ENCODE measurements around the gene SGF29. TPM values are rescaled to one million over a fixed set of nuclear protein-coding genes. Genes with fewer than 3 reads are reported as not detected.

SGF29 gene
- total RNA-seq, 1 donor from 2014 or later = 5.3 TPM

DNA sequence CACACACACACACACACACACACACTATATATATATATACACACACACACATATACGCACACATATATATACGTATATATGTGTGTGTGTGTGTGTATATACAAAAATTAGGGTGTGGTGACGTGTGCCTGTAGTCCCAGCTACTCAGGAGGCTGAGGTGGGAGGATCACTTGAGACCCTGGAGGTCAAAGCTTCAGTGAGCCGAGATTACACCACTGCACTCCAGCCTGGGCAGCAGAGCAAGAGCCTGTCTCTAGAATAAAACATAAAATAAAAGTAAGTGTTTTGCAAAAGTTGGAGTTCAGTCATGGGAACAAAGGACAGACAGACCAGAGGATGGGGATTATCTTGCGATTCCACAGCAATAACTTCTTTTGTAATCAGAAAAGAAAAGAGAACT, 25.7 kb upstream of the SGF29 start:
- Mint-ChIP-seq H3K36me3 (no peaks in the 10 kb centered on the region), H3K27ac (no peak overlapping the region), H3K4me1 (peaks cover 5% of the 10 kb centered on the region), H3K27me3 (ENCODE audit: insufficient read depth, low read depth) (no peaks in the 10 kb centered on the region), H3K4me3 (no peak overlapping the region), H3K9me3 (no peaks in the 10 kb centered on the region)
- Histone ChIP-seq H3K9me3 (ENCODE audit: low read depth) (no peaks in the 10 kb centered on the region), H3F3A (ENCODE audit: low read depth) (peaks cover 14% of the 10 kb centered on the region), H3K27ac (no peak overlapping the region), H3K9ac (no peak overlapping the region), H2AFZ (replicated peaks) (no peak overlapping the region), H4K20me1 (ENCODE audit: low read depth) (no peaks in the 10 kb centered on the region), H3K4me1 (no peaks in the 10 kb centered on the region), H3K79me2 (ENCODE audit: low read depth) (no peaks in the 10 kb centered on the region), H3K27me3 (no peaks in the 10 kb centered on the region), H3K36me3 (no peaks in the 10 kb centered on the region), H3K4me3 (no peak overlapping the region), H3K4me2 (no peak overlapping the region)
- TF ChIP-seq EZH2phosphoT487 (IDR thresholded peaks at IDR 0.05) (no peak), EZH2 (IDR thresholded peaks at IDR 0.05) (no peak), CTCF (IDR thresholded peaks at IDR 0.05) (no peak)
- DNase-seq (ENCODE audit: low spot score) = no peak

DNA sequence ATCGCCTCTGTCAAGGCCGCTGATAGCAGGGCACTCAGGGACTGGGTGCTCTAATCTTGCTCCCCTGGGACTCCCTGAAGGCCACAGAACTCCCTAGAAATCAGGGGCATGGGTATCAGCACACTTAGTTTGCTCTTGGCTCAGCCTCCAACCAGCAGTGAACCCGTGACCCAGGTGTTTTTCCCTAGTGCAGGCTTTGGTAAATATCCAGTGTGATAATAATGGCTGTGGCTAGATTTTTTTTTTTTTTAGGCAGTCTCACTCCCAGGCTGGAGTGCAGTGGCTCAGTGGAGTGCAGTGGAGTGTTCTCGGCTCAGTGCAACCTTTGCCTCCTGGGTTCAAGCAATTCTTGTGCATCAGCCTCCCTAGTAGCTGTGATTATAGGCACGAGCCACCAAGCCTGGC, 25.3 kb upstream of the SGF29 start:
- Histone ChIP-seq H4K20me1 (ENCODE audit: low read depth) (no peaks in the 10 kb centered on the region), H3K27me3 (no peaks in the 10 kb centered on the region), H3K79me2 (ENCODE audit: low read depth) (no peaks in the 10 kb centered on the region), H3K27ac (no peak overlapping the region), H3K4me3 (no peak overlapping the region), H3K36me3 (no peaks in the 10 kb centered on the region), H3K9me3 (ENCODE audit: low read depth) (no peaks in the 10 kb centered on the region), H2AFZ (replicated peaks) (no peak overlapping the region), H3K4me1 (no peaks in the 10 kb centered on the region), H3K4me2 (no peak overlapping the region), H3K9ac (no peak overlapping the region), H3F3A (ENCODE audit: low read depth) (peaks cover 16% of the 10 kb centered on the region)
- DNase-seq (ENCODE audit: low spot score) = no peak
- H3K4me1 Mint-ChIP-seq = peaks cover 5% of the 10 kb centered on the region
- H3K27me3 Mint-ChIP-seq (ENCODE audit: insufficient read depth, low read depth) = no peaks in the 10 kb centered on the region
- H3K27ac Mint-ChIP-seq = no peak overlapping the region
- H3K4me3 Mint-ChIP-seq = no peak overlapping the region
- no peaks in the 10 kb centered on the region for H3K9me3 Mint-ChIP-seq
- no peaks in the 10 kb centered on the region for H3K36me3 Mint-ChIP-seq
- TF ChIP-seq CTCF (IDR thresholded peaks at IDR 0.05) = no peak
- TF ChIP-seq EZH2phosphoT487 (IDR thresholded peaks at IDR 0.05) = no peak
- no peak for TF ChIP-seq EZH2 (IDR thresholded peaks at IDR 0.05)

DNA sequence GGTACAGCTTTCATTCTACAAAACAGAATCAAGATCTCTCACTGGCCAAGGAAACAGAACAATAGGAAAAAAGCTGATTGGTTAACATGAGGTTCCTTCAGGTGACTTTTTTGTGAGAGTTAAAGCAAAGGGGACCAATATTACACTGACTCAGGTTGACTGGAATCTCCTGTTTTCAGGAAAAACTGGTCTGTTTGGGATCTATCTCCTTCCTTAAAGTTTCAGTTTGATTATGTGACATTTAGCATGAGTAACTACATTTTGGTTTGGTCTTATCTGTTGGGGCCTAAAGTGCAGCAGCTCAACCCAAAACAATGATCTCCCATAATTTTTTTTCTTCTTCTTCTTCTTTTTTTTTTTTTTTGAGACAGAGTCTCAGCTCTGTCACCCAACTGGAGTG, 24.6 kb upstream of the SGF29 start:
- no peak for TF ChIP-seq CTCF (IDR thresholded peaks at IDR 0.05)
- TF ChIP-seq EZH2 (IDR thresholded peaks at IDR 0.05) = no peak
- TF ChIP-seq EZH2phosphoT487 (IDR thresholded peaks at IDR 0.05) = no peak
- no peaks in the 10 kb centered on the region for H3K9me3 ChIP-seq (ENCODE audit: low read depth)
- no peak for DNase-seq (ENCODE audit: low spot score)
- Mint-ChIP-seq H3K9me3 (no peaks in the 10 kb centered on the region), H3K4me1 (peaks cover 5% of the 10 kb centered on the region), H3K27ac (no peak overlapping the region), H3K36me3 (no peaks in the 10 kb centered on the region), H3K4me3 (no peak overlapping the region), H3K27me3 (ENCODE audit: insufficient read depth, low read depth) (no peaks in the 10 kb centered on the region)
- no peak overlapping the region for H3K4me3 ChIP-seq
- H4K20me1 ChIP-seq (ENCODE audit: low read depth) = no peaks in the 10 kb centered on the region
- no peaks in the 10 kb centered on the region for H3K36me3 ChIP-seq
- no peak overlapping the region for H3K27ac ChIP-seq
- no peaks in the 10 kb centered on the region for H3K79me2 ChIP-seq (ENCODE audit: low read depth)
- no peaks in the 10 kb centered on the region for H3K4me1 ChIP-seq
- H3F3A ChIP-seq (ENCODE audit: low read depth) = peaks cover 16% of the 10 kb centered on the region
- no peak overlapping the region for H2AFZ ChIP-seq (replicated peaks)
- H3K4me2 ChIP-seq = no peak overlapping the region
- no peaks in the 10 kb centered on the region for H3K27me3 ChIP-seq
- H3K9ac ChIP-seq = no peak overlapping the region

All from neural progenitor cell (in vitro differentiated cells).